Measurements from ENCODE around the gene EFCAB8.
"Not testable (repeated sequence)": the region's sequence is repeated elsewhere in the genome, so short reads cannot be mapped to it uniquely, and the experiment has no call there.

EFCAB8 gene

GRCh38 chr20:32909896-32910571 lies 51.3 kb downstream of the EFCAB8 start:
- DNase-seq (ENCODE audit: low read depth), result no peak

GRCh38 chr20:32911355-32911754 lies 52.6 kb downstream of the EFCAB8 start:
- DNase-seq (ENCODE audit: low read depth), result no peak

- no peak for DNase-seq (ENCODE audit: low read depth)
Observed at GRCh38 chr20:32912688-32913087, 54.0 kb downstream of the EFCAB8 start.

GRCh38 chr20:32914031-32914430 lies 55.3 kb downstream of the EFCAB8 start:
- DNase-seq (ENCODE audit: low read depth), result no peak

DNA sequence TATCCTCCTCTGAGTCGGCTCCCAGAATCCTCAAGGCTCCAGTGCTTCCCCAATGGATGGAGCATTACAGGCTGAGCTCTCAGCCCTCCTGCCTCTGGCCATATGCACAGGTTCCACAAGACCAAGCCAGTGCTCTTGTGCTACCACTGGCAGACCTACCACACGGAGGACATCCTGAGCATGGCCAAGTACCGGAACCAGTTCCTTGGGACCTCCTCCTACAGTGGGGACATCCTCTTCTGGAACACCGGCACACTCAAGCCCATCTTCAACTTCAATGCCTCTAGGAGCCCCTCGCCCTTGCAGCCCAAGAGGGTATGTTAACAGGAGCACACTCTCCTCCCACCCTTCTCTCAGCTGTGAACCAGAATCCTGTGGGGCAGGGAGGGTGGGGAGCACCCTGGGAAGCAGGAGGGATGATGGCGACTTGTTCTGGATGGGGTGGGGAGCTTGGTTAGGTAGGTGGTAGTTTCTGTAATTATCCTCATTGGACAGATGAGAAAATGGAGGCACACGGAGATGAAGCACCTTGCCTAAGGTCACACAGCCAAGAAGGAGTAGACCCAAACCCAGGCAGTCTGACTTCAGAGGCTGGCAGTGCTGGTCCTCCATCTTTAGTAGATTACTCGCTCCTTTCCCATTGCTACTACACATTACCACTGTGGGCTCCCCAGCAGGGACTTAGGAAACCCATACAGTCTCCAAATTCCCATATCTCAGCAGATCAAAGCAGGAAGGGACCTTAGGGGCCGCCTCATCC lies 58.6 kb downstream of the EFCAB8 start:
- DNase-seq (ENCODE audit: low read depth), result no peak

GRCh38 chr20:32918296-32918695 lies 59.6 kb downstream of the EFCAB8 start:
- DNase-seq (ENCODE audit: low read depth), result no peak

DNA sequence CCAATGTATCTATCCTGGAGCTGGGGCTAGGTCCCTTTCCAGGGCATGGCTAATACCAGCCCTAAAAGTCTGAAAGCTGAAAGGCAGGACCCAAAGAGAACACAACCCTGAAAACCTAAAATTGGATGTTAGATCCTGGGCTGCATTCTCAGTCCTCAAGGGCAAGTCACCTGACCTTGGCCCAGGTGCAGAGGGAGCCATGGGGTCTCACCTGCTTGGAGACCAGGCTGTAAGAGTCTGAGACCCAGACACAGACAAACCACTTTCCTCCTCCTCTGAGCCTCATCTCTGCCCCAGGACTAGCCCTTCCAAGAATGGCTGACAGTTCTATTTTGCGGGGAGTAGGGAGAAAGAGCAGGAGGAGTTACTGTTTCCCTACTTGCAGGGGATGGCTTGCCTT lies 60.0 kb downstream of the EFCAB8 start:
- no peak for DNase-seq (ENCODE audit: low read depth)

DNA sequence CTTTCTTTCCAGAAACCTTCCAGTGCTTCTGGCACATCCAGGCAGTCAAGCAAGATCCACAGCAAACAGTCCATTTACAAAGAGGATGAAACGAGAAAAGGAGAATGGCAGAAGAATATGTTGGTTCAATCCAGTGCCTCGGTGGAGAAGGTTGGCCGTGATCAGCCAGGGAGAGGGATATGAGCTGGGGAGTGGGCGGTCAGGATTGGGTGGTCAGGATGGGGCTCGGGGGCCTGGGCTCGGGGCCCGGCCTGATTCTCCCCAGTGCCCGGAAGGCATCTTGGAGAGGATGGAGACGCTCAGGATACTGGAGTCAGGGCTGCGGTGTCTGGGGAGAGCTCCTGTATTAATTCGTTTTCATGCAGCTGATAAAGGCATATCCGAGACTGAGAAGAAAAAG lies 61.3 kb downstream of the EFCAB8 start:
- DNase-seq (ENCODE audit: low read depth), result no peak

- DNase-seq (ENCODE audit: low read depth), result no peak
Observed at GRCh38 chr20:32920530-32921298, 62.0 kb downstream of the EFCAB8 start.

GRCh38 chr20:32922466-32922865 lies 63.7 kb downstream of the EFCAB8 start:
- DNase-seq (ENCODE audit: low read depth), result no peak

DNA sequence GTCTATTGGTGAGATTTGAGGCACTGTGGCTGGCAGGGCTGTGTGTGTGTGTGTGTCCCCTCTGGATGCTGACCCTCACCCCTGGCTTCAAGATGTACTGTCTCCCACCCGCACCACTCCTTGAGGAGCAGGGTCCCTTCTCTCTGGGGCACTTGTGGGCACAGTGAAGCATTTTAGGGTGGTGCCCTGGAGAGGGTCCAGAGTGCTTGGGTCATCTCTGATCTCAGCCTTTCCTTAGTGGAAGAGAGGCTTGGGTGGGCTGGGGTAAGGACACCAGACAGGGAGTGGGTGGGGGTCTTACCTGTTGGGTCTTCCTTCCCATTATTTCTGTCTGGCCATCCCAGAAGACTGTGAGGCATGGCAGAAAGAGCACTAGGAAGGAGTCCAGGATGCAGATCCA lies 66.1 kb downstream of the EFCAB8 start:
- DNase-seq (ENCODE audit: low read depth), result no peak

- DNase-seq (ENCODE audit: low read depth), result no peak
Observed at GRCh38 chr20:32925481-32926196, 66.9 kb downstream of the EFCAB8 start.

DNA sequence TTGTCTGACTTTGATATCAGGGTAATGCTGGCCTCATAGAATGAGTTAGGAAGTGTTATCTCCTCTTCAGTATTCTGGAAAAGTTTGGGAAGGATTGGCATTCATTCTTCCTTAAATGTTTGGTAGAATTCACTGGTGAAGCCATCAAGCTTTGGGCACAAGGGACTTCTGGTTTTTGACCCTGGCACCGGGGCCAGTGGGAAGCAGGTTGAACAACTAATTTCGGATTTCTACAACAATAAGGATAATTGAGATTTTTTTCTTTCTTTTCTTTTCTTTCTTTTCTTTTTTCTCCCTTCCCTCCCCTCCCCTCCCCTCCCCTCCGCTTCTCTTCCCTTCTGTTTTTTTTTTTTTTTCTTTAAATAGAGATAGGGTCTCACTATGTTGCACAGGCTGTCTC lies 70.4 kb downstream of the EFCAB8 start:
- no peak for DNase-seq (ENCODE audit: low read depth)

DNA sequence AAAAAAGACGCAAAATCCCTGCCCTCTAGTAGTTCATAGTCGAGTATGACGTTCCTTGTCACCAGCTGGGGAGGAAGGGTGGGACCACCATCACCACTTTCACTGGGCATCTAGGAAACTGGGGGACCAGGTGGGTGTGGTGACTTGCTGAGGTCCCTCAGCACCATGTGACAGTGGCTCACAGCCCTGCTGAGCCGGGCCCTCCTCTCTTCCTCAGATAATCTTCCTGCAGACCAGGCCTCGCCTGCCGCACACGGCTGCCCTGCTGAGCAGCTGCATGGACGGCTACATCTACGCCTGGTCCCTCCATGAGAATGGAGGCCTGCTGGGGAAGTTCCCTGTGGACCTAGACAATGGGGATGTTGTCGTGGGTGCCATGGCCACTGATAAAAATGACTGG lies 71.5 kb downstream of the EFCAB8 start:
- no peak for DNase-seq (ENCODE audit: low read depth)

- no peak for DNase-seq (ENCODE audit: low read depth)
Observed at GRCh38 chr20:32930701-32931100, 72.0 kb downstream of the EFCAB8 start.

DNA sequence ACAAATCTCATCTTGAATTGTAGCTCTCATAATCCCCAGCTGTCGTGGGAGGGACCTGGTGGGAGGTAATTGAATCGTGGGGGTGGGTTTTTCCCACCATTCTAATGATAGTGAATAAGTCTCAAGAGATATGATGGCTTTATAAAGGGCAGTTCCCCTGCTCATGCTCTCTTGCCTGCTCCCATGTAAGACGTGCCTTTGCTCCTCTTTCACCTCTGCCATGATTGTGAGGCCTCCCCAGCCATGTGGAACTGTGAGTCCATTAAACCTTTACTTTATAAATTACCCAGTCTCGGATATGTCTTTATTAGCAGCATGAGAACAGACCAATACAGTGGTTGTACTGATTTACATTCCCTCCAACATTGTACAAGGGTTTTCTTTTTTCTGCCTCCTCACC lies 75.9 kb downstream of the EFCAB8 start:
- DNase-seq (ENCODE audit: low read depth), result no peak

- no peak for DNase-seq (ENCODE audit: low read depth)
Observed at GRCh38 chr20:32941155-32941885, 82.6 kb downstream of the EFCAB8 start.

DNA sequence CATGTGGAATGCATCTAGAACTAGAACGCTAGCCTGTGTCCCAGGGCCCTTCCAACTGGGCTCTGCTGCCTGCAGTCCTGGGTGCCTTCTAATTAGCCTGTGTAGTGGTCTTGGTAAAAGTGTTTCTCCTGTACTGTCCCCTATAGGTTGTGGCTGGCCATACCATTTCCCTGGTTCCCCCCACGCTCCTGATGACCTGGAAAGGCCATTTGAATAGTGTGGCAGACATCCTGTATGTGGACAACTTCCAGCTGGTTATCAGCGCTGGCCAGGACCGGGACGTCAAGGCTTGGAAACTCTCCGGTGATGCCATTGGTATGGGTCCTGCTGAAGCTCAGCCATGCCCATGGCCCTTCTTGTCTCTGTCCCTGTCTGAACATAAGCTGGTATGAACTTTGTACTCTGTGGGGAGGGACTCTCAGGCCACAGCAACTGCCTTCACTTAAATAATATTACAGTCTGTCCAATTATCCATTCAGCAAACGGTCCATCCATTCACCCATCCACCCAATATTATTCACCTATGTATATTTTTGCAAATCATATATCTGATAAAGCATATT lies 84.8 kb downstream of the EFCAB8 start:
- DNase-seq (ENCODE audit: low read depth), result no peak

GRCh38 chr20:32945710-32946221 lies 87.0 kb downstream of the EFCAB8 start:
- peak; percentile 43 for DNase-seq (ENCODE audit: low read depth)

DNA sequence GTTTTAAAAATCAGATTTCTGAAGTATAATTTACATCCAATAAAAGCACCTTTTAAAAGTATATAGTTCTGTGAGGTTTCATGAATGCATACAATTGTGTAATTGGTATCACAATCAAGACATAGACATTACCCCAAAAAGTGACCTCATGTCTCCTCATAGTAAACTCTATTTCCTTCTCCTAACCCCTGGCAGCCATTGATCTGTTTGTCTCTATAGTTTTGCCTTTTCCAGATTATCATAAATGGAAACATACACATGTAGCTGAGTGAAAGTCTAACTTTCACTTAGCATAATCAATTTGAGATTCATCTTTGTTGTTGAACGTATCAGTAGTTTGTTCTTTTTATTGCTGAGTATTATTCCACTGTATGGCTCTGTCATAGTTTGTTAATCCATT lies 87.9 kb downstream of the EFCAB8 start:
- no peak for DNase-seq (ENCODE audit: low read depth)

DNA sequence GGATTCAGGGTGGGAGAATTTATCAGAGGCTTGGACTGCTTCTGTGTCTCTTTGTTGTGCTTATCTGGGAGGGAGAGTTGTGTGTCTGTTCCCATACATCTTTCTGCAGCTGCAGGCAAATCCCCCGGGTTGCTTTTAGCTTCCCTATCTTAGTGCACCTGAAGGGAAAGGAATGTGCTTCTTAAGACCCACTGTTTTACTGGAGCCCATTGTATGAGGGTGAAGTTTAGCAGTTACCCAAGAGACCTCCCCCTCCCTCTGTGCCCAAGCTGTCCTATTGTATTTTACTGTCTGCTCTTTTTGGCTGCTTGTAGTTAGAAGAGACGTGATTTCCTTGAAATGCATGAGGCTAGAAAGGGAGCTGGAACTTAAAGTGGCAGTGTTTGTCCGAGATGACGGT lies 91.8 kb downstream of the EFCAB8 start:
- DNase-seq (ENCODE audit: low read depth), result not testable (repeated sequence)
